Activated T-cell treated with anti-CD3 and anti-CD28 coated beads, Interleukin-2, amount 50 U/mL, for 1 hour (primary cell): ENCODE results near the gene CAMKMT.

Experiments used
- DNase-seq: peaks from one replicate; pipeline ENCODE4 v3.0.0-alpha.2; 2020

CAMKMT gene

DNA sequence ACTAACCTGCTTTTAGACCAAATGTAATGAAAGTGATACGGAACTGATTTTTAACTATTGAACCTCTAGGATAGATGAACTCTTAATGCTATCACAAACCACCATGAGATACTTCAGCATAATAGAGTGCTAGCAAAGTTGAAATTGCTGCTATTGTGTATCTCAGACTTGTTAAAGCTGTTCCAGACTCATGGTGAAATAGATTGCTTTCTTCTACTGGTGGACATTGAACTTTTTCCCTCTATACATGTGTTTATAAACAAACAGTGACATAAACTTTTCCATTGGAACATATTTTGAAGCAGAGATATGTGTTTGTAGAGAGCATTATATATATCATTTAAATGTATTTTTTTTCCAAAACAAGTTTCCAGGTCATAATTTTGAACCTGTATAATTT lies 157.3 kb downstream of the CAMKMT start:
- DNase-seq: no peak

DNA sequence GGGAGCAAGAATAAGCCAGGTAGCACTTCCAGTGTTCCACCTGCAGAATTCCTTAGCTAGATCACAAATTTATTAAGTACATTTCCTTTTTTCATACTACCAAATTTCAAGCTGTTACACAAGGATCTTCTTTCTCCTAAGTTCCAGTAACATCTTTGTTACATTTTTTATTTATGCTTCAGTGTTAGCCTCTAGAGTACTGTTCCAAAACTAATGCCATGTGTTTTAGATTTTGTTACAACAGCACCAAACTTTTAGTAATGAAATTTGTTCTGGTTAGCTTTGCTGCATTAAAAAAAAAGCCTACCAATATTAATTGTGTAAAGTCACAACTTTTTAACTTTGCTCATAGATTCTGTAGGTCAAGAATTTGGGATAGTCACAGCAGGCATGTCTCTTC lies 161.1 kb downstream of the CAMKMT start:
- DNase-seq: no peak

DNA sequence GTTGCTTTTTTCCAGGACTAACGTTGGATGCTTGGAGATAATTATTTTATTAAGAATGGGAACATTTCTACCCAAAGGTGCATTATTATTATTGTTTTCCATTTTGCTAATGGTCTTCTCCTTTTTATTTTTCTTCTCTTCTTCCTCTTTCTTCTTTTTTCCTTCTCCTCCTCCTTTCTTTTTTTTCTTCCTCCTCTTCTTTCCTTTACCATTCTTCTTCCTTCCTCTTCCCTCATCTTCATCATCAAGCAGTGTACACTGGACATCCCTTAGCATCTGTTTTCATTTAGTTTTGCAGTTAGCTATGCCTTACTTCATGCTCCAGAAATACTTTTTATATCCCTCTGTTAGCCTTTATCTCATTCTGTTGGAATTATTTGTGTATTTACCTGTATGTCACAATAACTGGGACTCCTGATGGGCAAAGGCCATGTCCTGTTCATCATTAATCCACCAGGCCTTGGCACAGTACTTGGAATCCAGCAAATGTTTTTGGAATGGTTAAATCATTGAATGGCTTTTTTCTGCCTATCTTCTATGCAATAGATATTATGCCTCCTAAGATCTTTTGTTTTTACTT lies 162.7 kb downstream of the CAMKMT start:
- DNase-seq: no peak

DNA sequence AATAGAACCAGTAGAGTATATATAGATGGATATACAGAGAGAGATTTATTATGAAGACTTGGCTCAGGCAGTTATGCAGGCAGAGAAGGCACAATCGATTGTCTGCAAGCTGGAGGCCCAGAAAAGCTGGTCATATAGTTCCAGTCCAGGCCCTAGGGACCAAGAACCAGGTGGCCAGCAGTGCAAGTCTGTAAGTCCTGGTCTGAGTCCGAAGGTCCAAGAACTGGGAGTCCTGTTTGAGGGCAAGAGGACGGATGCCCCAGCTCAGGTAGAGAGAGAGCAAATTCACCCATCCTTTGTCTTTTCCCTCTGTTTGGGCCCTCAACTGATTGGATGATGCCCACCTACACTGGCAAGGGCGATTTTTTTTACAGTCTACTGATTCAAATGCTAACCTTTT lies 164.6 kb downstream of the CAMKMT start:
- no peak for DNase-seq

DNA sequence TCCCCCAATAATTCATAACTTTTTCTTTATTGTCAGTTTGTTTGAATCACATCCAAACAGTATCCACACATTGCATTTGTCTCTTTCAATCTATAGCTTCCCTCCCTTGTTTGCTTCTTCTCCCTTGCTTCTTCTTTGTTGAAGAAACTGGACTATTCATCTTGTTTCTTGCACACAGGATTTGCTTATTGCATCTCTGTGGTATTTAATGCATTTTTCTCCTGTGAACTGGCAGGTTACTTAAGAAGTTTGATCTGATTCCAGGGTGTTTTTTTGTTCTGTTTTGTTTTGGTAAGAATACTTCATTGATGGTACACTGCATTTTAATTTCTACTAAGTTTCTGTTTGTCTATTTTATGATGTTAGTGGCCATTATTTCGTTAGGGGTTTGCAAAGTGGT lies 166.8 kb downstream of the CAMKMT start:
- no peak for DNase-seq

DNA sequence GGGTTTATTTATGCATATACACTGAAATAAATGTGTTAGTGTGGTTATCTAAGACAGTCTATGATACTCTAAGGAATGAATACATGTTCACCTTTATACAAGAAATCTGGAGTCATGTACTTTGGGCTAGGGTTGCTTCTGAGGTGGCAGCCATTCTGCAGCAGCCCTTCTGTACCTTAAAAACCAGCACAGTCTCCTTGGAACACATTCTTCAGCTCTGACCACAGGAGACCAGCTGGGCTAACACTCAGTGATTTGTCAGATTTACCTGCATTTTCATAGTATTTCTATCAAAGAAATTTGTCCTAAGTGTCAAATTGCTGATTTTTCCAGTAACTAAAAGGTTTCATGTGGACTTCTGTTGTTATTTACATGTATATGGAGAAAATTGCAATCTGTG lies 167.7 kb downstream of the CAMKMT start:
- DNase-seq: no peak

DNA sequence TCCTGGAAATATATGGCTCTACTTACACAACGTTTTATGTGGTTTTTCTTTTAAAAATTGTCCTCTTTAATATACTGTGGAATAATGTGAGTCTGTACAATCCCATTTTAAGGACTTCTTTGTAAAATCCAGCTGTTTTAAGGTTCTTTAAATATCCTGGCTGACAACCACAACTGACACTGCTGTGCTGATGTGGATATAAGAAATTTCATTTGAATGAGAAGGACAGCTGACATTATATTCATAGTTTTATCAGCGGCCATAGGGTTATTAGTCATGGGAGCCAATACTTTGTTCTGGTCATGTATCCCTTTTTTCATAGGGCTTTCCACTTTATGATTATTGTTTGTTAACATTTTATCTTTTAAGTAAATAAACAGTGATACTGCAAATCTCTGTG lies 169.5 kb downstream of the CAMKMT start:
- DNase-seq: no peak

DNA sequence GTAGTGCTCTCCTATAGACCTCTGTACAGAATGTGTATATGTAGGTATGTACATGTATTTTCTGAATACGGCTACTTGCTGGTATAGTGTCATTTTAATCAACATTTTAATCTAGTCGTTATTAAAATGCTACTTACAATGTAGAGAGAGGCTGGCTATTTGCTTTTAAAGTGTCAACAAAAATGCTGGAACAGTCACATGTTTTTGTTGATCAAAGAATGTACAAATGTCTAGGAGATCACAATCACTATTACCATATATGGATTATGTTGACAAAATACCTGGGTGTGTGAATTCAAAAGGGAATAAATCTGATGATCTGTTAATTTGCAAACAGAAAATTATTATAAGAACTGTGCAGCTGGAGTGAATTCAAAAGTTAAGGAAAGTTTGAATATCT lies 170.3 kb downstream of the CAMKMT start:
- no peak for DNase-seq

DNA sequence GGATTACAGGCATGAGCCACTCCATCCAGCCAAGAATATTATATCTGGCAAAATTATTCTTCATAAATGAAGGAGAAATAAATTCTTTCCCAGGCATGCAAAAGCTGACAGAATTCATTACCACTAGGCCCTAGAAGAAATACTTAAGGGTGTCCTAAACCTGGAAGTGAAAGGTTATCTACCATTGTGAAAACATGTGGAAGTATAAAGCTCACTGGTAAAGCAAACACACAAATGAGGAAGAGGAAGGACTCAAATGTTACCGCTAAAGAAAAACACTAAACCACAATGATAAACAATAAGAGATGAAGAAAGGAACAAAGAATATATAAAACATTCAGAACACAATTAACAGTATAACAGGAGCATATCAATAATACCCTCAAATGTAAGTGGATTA lies 171.8 kb downstream of the CAMKMT start:
- DNase-seq: no peak

DNA sequence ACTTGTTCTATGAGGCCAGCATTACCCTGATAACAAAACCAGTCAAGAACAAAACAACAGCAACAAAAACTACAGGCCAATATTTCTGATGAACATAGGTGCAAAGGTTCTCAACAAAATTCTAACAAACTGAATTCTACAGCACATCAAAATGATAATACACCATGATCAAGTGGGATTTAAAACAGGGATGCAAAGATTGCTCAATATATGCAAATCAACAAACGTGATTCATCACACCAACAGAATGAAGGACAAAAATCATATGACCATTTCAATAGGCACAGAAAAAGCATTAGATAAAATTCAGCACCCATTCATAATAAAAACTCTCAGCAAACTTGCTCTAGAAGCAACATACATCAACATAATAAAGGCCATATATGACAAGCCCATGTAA lies 173.6 kb downstream of the CAMKMT start:
- no peak for DNase-seq

DNA sequence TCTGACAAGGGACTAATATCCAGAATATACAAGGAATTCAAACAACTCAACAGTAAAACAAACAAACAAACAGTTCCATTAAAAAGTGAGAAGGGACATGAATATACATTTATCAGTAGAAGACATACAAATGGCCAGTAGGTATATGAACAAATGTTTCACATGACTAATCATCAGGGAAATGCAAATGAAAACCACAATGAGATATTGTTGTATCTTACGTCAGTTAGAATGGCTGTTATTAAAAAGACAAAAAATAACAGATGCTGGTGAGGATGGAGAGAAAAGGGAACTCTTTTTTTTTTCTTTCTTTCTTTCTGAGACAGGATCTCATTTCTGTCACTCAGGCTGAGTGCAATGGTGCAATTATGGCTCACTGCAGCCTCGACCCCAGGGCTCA lies 175.5 kb downstream of the CAMKMT start:
- DNase-seq: no peak

DNA sequence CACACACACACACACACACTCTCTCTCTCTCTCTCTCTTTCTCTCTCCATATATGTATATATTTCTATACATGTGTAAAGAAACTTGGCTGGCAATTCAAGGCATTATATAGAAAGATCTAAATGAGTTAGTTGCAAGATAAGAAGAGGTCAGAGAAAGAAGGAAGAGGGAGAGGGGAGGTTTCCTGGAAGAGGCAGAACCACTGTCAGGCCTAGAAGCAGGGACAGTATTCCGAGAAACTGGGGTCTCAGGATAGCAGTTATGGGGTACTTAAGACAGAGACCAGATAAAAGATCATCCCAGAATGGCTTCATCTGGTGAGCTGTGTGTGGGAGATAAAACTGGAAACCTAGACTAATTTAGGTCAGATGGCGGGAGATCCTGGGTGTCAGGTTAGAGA lies 180.8 kb downstream of the CAMKMT start:
- DNase-seq: no peak

DNA sequence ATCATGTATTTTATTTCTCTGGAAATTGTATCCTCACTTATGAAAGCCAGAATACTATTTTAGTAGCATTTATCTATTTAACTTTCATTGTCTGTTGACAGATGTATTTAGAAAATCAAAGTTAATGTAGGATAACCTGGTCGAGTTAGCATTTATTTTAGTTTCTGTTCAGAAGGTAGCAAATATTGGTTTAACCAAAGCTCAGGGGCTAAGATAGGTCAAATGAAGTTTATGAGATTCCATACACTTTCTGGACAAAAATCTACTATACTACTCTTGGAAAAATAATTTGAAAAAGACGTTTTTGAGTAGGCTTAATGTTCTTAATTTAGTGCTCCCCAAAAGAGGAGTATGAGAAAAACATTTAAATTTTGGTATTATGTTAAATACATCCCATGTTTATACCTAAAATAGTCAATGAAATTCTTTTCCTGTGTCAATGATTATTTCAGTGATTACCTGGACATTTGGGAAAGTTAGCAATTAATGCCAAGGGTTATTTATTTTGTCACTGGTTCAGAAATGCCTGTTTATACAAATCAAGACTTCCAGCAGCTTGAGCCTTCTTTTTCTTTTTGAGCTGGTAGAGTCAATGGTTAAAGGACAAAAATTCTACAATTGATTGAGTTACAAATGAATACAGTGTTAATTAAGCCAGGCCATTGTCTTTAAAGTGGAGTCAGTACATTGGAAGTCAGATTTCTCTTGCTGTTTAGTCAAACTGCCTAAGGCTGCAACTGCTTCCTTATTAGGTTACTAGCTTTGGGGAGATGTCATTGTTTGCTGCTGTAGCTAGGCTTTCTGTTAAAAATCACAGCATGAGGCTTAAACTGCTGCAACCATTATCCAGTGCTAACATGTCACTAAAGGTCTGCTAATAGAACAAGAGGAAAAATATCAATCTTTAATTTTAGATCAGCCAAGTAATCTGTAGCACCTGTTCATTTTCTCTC lies 182.3 kb downstream of the CAMKMT start:
- no peak for DNase-seq

DNA sequence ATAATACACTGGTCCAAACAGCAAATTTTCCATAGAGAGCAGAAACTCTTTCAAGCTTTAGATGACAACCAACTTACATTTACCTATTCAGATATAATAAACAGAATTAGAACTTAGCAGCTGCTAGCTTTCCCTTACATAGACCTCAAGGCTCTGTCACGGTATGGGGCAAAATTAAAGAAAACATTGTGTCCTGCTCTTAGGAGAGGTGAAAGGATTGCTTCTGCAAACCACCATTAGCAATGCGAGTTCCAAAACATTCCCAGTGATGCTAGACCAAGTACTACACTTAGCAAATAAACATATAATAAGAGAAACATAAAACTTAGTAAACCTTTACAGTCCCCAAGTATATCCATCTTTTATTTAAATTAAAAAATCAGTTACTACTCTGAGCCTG lies 183.3 kb downstream of the CAMKMT start:
- DNase-seq: no peak

DNA sequence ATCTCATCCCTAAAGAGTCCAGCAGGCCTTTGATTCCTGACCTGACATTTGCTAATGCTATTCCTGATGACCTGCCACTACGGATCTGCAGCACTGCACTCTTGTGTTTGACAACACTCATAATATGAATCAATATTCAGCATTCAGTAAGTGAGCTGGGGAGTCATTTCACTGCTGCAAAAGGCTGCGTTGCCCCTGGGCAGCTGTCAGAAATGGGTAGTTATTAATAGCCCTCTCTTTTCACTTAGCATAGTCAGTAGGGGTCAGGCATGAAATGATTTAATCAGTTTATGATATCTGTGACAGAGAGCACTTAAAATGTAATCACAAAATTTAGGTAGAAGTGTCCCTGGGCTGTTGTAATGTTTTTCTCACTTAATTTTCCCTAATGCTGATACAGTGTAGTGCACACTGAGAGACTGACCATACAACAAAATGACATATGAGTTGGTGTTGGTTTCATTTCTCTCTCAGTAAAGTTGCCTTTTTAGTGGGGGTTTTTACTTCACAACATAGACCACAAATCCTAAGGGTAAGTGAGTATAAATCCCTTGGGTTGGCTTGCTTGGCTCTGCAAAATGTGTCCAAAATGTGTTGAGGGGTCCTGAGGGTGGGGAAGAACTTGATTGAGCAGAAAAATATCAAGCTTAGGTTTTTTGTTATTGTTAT lies 184.8 kb downstream of the CAMKMT start:
- no peak for DNase-seq

DNA sequence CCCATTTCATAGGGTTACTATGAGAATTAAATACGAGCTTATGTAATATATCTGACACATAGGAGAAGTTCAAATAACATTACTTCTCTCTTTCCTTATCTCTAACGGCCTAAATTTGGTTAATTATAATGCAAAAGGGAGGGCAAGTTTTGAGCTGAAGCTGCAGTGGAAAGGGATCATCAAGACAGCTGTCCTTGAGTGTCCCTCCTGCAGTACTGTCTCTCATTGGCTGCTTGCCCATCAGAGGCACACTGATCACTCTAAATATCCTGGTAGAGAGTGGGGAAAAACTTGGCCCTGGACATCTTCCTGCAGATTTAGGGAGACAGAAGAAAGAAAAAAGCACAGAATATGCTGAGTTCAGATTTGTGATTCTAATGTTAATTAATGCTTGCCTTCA lies 186.0 kb downstream of the CAMKMT start:
- DNase-seq: no peak

DNA sequence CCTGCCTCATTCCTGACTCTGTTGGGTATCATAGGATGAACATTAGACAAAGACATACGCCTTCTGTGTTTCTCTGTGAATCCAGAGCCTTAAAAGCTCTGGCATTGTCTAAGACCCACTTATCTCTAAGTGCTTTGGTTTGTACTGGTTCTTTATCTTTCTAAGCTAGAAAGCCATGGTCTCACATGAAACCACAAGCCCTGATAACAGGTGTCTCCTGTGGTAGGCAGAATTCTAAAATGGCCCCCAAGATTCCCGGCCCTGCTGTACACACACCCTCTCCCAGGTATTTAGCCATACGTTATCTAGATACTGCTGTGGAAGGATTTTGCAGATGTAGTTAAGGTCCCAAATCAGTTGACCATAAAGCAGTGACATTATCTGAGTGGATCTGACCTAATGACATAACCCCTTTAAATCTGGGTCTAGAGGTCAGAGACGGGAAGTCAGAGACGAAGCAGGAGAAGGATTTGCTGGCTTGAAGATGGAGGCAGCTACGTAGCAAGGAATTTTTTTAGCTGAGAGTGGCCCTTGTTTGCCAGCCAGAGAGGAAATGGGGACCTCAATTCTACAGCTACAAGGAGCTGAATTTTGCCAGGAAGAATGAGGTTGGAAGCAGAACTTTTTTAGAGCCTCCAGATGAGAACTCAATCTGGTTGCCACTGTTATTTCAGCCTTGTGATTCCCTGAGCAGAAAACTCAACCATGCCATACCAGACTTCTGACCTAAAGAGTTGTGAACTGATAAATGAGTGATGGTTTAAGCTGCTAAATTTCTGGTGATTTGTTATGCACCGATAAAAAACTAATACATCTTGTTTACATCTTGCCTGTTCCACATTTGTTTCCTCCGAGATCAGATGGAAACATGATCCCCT lies 186.7 kb downstream of the CAMKMT start:
- no peak for DNase-seq

DNA sequence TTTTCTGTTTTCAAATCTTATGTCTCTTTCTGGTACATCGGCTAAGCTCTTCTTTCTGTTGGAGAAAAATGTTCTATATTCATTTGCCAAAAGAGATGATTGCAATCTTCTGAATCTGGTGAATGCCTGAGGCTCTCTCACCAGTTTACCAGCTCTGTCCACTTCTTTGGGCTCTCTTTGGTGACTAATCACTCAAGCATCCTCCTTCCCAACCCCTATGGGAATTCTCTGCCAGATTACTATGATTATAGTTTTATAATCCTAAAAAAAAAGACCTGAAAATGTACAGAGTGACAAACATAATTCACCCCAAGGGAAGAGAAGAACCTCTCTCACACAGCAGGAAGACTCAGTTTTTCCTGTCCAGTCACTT lies 187.3 kb downstream of the CAMKMT start:
- DNase-seq: no peak

DNA sequence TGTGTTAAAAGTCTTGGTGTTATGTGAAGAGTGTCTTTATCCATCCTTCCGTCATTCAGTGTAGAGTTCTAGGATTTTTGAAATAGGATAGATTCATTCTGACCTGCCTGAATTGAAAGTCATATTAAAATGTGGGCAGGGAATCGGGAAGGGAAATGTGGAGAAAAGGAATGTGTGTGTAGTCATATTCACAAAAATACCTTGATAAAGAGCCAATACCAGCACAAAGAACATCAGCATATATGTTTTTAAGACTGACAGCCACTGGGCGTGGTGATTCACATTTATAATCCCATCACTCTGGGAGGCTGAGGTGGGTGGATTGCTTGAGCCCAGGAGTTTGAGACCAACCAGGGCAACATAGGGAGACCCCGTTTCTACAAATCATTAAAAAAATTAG lies 188.1 kb downstream of the CAMKMT start:
- DNase-seq: no peak

DNA sequence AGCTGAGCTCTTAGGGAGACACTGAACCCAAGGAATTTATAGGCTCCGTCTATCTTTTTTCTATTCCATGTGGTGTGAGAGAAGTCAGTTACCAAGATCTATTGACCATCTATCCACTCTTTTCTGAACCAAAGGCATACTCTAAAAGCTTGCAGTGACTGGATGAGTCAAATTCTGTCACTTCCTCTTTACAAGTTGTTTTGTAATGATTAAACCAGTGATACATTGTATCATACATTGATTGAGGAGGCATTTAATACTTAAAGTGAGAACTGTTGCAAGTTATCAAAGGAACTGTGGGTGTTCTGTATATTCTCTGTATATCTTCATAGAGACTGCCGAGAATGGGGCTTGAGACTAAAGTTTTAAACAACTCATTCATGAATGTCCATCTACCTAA lies 188.8 kb downstream of the CAMKMT start:
- DNase-seq: no peak

DNA sequence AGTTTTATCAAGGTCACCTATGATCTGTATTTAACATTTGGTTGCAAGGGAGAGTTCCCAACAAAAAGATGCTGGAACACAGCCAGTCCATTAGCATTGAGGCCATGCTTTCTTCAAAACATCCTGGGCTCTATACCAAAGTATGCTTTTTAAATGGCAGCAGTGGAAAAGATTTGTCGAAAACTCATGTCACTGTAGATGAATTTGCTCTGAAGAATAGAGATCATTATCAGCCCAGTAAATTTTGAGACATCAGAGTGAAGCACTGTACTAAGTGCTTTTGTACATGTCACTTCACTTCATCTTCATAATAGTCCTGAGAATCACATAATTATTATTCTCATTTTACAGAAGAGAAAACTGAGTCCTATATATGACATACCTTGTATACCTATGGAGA lies 189.8 kb downstream of the CAMKMT start:
- no peak for DNase-seq

DNA sequence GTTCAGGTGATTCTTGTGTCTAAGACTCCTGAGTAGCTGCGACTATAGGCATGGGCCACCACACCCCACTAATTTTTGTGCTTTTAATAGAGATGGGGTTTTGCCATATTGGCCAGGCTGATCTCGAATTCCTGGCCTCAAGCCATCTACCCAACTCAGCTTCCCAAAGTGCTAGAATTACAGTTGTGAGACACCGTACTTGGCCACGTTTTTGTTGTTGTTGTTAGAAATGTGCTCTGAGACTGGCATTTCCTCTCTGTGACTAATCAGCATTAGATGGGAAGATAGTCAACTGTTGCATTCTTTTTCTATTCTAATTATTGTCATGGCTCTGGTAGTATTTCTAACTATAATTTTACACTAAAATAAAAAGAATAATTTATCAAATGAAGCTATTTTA lies 191.7 kb downstream of the CAMKMT start:
- DNase-seq: no peak

DNA sequence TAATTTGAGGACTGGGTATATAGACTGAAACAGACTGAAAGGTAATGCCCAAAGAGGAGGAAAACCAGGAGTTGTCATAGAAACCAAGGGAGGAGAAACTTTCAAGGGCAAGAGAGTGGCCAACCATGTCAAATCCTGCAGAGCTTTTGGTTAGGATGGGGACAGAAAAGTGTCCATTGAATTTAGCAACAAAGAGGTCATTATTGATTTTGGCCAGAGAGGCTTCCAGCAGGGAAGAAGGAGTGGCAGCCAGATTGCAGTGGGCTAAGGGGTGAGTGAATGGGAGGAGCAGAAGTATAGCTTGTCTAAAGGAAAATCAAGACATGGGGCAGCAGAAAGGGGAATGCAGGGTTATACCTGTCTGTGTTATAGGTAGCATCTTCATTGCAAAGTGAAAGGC lies 194.0 kb downstream of the CAMKMT start:
- no peak for DNase-seq
